ENCODE data around the gene CAGE1. TPM values are rescaled to one million over a fixed set of nuclear protein-coding genes. Genes with fewer than 3 reads are reported as not detected.
"Not testable (repeated sequence)": the region's sequence is repeated elsewhere in the genome, so short reads cannot be mapped to it uniquely, and the experiment has no call there.

Gene CAGE1
- total RNA-seq, 4 donors from 2014 or later: not detected

GRCh38 chr6:7344773-7345450 lies 44.6 kb downstream of the CAGE1 start:
- H3K36me3 ChIP-seq; H3K9me3 ChIP-seq; DNase-seq (ENCODE audit: low spot score in 2 of 2); H3K4me3 ChIP-seq; H3K27ac ChIP-seq; H3K27me3 ChIP-seq; H3K4me1 ChIP-seq: not testable (repeated sequence)
- WGBS, 2 donors: 85 to 87% methylated on average over 10 of the region's 10 CpGs

- Histone ChIP-seq H3K27ac (no peak overlapping the region), H3K4me1 (no peaks in the 10 kb centered on the region), H3K4me3 (no peak overlapping the region), H3K9me3 (no peaks in the 10 kb centered on the region), H3K27me3 (no peaks in the 10 kb centered on the region), H3K36me3 (no peaks in the 10 kb centered on the region)
- 92 to 94% methylated on average over 10 to 19 of the region's 29 CpGs for WGBS, 2 donors
- TF ChIP-seq CTCF (IDR thresholded peaks at IDR 0.05) (no peak), POLR2A (IDR thresholded peaks at IDR 0.05) (no peak), EP300 (IDR thresholded peaks at IDR 0.05) (no peak)
- no peak for DNase-seq (ENCODE audit: low spot score in 2 of 2)
Measured at GRCh38 chr6:7343546-7344475, 45.7 kb downstream of the CAGE1 start.

- 82 to 83% methylated on average over 6 to 9 of the region's 9 CpGs for WGBS, 2 donors
- TF ChIP-seq EP300 (IDR thresholded peaks at IDR 0.05): no peak
- no peak for TF ChIP-seq CTCF (IDR thresholded peaks at IDR 0.05)
- no peak for TF ChIP-seq POLR2A (IDR thresholded peaks at IDR 0.05)
- DNase-seq (ENCODE audit: low spot score in 2 of 2): no peak
- no peak overlapping the region for H3K4me3 ChIP-seq
- H3K4me1 ChIP-seq: no peaks in the 10 kb centered on the region
- H3K36me3 ChIP-seq: no peaks in the 10 kb centered on the region
- no peak overlapping the region for H3K27ac ChIP-seq
- H3K9me3 ChIP-seq: no peaks in the 10 kb centered on the region
- H3K27me3 ChIP-seq: no peaks in the 10 kb centered on the region
Measured at GRCh38 chr6:7341989-7342742, 47.4 kb downstream of the CAGE1 start.

- no peaks in the 10 kb centered on the region for H3K27me3 ChIP-seq
- no peak for DNase-seq (ENCODE audit: low spot score in 2 of 2)
- no peak for TF ChIP-seq CTCF (IDR thresholded peaks at IDR 0.05)
- TF ChIP-seq EP300 (IDR thresholded peaks at IDR 0.05): no peak
- no peak for TF ChIP-seq POLR2A (IDR thresholded peaks at IDR 0.05)
- no peak overlapping the region for H3K4me3 ChIP-seq
- no peaks in the 10 kb centered on the region for H3K36me3 ChIP-seq
- no peak overlapping the region for H3K27ac ChIP-seq
- WGBS, 2 donors: 98 to 100% methylated on average over 3 of the region's 3 CpGs
- no peaks in the 10 kb centered on the region for H3K9me3 ChIP-seq
- no peaks in the 10 kb centered on the region for H3K4me1 ChIP-seq
Measured at GRCh38 chr6:7341271-7341670, 48.3 kb downstream of the CAGE1 start.

- WGBS, 2 donors: 78 to 79% methylated on average over 14 of the region's 14 CpGs
- not testable (repeated sequence) for H3K27me3 ChIP-seq; H3K36me3 ChIP-seq; H3K27ac ChIP-seq; H3K9me3 ChIP-seq; H3K4me3 ChIP-seq; DNase-seq (ENCODE audit: low spot score in 2 of 2); H3K4me1 ChIP-seq
Measured at GRCh38 chr6:7339007-7339732, 50.4 kb downstream of the CAGE1 start.

Measured in tibial nerve (tissue), 4 donors.